ENCODE data around the gene MAGI1.

Gene MAGI1

DNA sequence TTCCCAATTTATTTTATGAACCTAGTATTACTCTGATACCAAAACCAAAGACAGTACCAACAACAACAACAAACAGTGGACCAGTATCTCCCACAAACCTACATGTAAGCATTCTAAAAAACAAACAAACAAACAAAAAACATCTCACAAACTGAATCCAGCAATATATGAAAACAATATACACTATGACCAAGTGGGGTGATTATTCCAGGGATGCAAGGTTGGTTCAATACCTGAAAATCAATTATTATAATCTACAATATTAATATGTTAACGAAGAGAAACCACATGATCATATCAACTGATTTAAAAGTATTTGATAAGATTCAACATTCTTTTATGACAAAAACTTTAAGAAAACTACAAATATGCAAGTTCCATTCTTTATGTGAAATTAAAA lies 391.3 kb downstream of the MAGI1 start:
- H2AFZ ChIP-seq (ENCODE audit: low read length) = no peak overlapping the region
- peaks cover 16% of the 10 kb centered on the region for H3K9me3 ChIP-seq (ENCODE audit: insufficient read depth, low read depth, low read length)
- H3K27me3 ChIP-seq (ENCODE audit: insufficient read depth, low read length, poor library complexity, severe bottlenecking) = no peaks in the 10 kb centered on the region
- H3K4me3 ChIP-seq (ENCODE audit: low read length, poor library complexity, severe bottlenecking) = no peak overlapping the region
- H3K9ac ChIP-seq (ENCODE audit: low read depth, low read length, poor library complexity, severe bottlenecking) = no peak overlapping the region
- H3K4me1 ChIP-seq (ENCODE audit: insufficient read depth, low read length, poor library complexity, severe bottlenecking) = no peaks in the 10 kb centered on the region
- H3K9me2 ChIP-seq (replicated peaks; ENCODE audit: low read depth, low read length) = no peaks in the 10 kb centered on the region
- H4K20me1 ChIP-seq (ENCODE audit: insufficient read depth, low read length, poor library complexity, severe bottlenecking) = no peaks in the 10 kb centered on the region
- TF ChIP-seq, protein P1, sequence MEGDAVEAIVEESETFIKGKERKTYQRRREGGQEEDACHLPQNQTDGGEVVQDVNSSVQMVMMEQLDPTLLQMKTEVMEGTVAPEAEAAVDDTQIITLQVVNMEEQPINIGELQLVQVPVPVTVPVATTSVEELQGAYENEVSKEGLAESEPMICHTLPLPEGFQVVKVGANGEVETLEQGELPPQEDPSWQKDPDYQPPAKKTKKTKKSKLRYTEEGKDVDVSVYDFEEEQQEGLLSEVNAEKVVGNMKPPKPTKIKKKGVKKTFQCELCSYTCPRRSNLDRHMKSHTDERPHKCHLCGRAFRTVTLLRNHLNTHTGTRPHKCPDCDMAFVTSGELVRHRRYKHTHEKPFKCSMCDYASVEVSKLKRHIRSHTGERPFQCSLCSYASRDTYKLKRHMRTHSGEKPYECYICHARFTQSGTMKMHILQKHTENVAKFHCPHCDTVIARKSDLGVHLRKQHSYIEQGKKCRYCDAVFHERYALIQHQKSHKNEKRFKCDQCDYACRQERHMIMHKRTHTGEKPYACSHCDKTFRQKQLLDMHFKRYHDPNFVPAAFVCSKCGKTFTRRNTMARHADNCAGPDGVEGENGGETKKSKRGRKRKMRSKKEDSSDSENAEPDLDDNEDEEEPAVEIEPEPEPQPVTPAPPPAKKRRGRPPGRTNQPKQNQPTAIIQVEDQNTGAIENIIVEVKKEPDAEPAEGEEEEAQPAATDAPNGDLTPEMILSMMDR (conservative IDR thresholded peaks at IDR 0.05; ENCODE audit: low read length) = no peak
- no peak for TF ChIP-seq EZH2phosphoT487 (IDR thresholded peaks at IDR 0.05; ENCODE audit: borderline replicate concordance)
- no peaks in the 10 kb centered on the region for H3F3A ChIP-seq (ENCODE audit: low read depth)
- H3K79me2 ChIP-seq (ENCODE audit: insufficient read depth, low read length) = no peaks in the 10 kb centered on the region
- H3K4me2 ChIP-seq (ENCODE audit: low read depth, low read length, poor library complexity, severe bottlenecking) = no peak overlapping the region
- H3K36me3 ChIP-seq (ENCODE audit: insufficient read depth, low read length) = no peaks in the 10 kb centered on the region

DNA sequence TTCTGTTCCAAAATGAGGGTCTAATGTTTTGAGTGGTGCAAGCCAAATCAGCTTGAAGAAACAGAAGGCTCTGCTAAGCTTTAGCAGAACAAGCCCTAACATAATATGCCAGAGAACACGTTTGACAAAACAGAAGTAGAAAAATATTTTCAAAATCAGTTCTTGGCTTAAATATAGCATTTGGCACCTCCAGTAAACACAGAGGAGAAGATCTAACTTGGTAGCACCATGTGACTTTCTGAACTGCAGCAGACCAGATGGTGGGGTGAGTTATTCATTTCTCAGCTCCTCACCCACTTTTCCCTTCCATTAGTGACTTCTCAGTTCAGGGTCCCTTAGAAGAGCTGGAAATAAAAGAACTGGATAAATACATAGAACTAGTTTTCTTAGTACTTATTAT lies 395.8 kb downstream of the MAGI1 start:
- Histone ChIP-seq H3K4me3 (ENCODE audit: low read length, poor library complexity, severe bottlenecking) (no peak overlapping the region), H2AFZ (ENCODE audit: low read length) (no peak overlapping the region)

DNA sequence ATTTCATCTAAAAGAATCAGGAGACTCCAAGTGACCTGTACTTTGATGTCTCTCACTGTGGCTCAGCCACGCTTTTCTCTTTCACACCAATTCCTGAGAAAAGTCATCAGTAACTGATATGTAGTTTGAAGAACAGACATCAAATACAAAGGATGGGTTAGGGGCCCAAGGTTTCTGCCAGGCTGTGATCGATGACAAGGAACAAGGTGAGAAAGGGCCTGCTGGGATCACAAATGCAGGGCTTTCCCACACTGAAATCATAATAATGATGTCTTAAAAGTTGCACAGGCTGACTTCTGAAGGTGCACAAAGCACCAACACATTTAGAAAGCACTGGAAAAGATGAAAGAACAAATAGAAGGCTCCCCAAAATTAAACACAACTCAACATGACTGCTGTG lies 396.9 kb downstream of the MAGI1 start:
- TF ChIP-seq EZH2phosphoT487 (IDR thresholded peaks at IDR 0.05; ENCODE audit: borderline replicate concordance) = no peak
- TF ChIP-seq, protein P1 (conservative IDR thresholded peaks at IDR 0.05; ENCODE audit: low read length) = no peak
- no peak overlapping the region for H3K4me2 ChIP-seq (ENCODE audit: low read depth, low read length, poor library complexity, severe bottlenecking)

More for the DNA sequence above, 395.8 kb downstream of the MAGI1 start:
- no peak overlapping the region for H3K4me2 ChIP-seq (ENCODE audit: low read depth, low read length, poor library complexity, severe bottlenecking)
- no peak overlapping the region for H3K9ac ChIP-seq (ENCODE audit: low read depth, low read length, poor library complexity, severe bottlenecking)
- peaks cover 16% of the 10 kb centered on the region for H3K9me3 ChIP-seq (ENCODE audit: insufficient read depth, low read depth, low read length)
- H3K36me3 ChIP-seq (ENCODE audit: insufficient read depth, low read length) = no peaks in the 10 kb centered on the region
- no peaks in the 10 kb centered on the region for H3K79me2 ChIP-seq (ENCODE audit: insufficient read depth, low read length)
- no peaks in the 10 kb centered on the region for H3K9me2 ChIP-seq (replicated peaks; ENCODE audit: low read depth, low read length)
- TF ChIP-seq, protein P1 (conservative IDR thresholded peaks at IDR 0.05; ENCODE audit: low read length) = no peak
- no peak for TF ChIP-seq EZH2phosphoT487 (IDR thresholded peaks at IDR 0.05; ENCODE audit: borderline replicate concordance)
- H3K27me3 ChIP-seq (ENCODE audit: insufficient read depth, low read length, poor library complexity, severe bottlenecking) = no peaks in the 10 kb centered on the region
- H4K20me1 ChIP-seq (ENCODE audit: insufficient read depth, low read length, poor library complexity, severe bottlenecking) = no peaks in the 10 kb centered on the region
- H3K4me1 ChIP-seq (ENCODE audit: insufficient read depth, low read length, poor library complexity, severe bottlenecking) = no peaks in the 10 kb centered on the region
- no peaks in the 10 kb centered on the region for H3F3A ChIP-seq (ENCODE audit: low read depth)

More for the DNA sequence above, 396.9 kb downstream of the MAGI1 start:
- H3K36me3 ChIP-seq (ENCODE audit: insufficient read depth, low read length) = no peaks in the 10 kb centered on the region
- H4K20me1 ChIP-seq (ENCODE audit: insufficient read depth, low read length, poor library complexity, severe bottlenecking) = no peaks in the 10 kb centered on the region
- H3K79me2 ChIP-seq (ENCODE audit: insufficient read depth, low read length) = no peaks in the 10 kb centered on the region
- no peak overlapping the region for H2AFZ ChIP-seq (ENCODE audit: low read length)
- H3K4me3 ChIP-seq (ENCODE audit: low read length, poor library complexity, severe bottlenecking) = no peak overlapping the region
- no peak overlapping the region for H3K9ac ChIP-seq (ENCODE audit: low read depth, low read length, poor library complexity, severe bottlenecking)
- no peaks in the 10 kb centered on the region for H3F3A ChIP-seq (ENCODE audit: low read depth)
- peaks cover 9% of the 10 kb centered on the region; the same call in 1 of the 2 replicates for H3K9me3 ChIP-seq (ENCODE audit: insufficient read depth, low read depth, low read length)
- no peaks in the 10 kb centered on the region for H3K27me3 ChIP-seq (ENCODE audit: insufficient read depth, low read length, poor library complexity, severe bottlenecking)
- H3K9me2 ChIP-seq (replicated peaks; ENCODE audit: low read depth, low read length) = no peaks in the 10 kb centered on the region
- H3K4me1 ChIP-seq (ENCODE audit: insufficient read depth, low read length, poor library complexity, severe bottlenecking) = no peaks in the 10 kb centered on the region

All from Loucy (cell line).